Measurements from ENCODE around the gene ZNF225.
"Not testable (repeated sequence)": the region's sequence is repeated elsewhere in the genome, so short reads cannot be mapped to it uniquely, and the experiment has no call there.

Gene ZNF225

DNA sequence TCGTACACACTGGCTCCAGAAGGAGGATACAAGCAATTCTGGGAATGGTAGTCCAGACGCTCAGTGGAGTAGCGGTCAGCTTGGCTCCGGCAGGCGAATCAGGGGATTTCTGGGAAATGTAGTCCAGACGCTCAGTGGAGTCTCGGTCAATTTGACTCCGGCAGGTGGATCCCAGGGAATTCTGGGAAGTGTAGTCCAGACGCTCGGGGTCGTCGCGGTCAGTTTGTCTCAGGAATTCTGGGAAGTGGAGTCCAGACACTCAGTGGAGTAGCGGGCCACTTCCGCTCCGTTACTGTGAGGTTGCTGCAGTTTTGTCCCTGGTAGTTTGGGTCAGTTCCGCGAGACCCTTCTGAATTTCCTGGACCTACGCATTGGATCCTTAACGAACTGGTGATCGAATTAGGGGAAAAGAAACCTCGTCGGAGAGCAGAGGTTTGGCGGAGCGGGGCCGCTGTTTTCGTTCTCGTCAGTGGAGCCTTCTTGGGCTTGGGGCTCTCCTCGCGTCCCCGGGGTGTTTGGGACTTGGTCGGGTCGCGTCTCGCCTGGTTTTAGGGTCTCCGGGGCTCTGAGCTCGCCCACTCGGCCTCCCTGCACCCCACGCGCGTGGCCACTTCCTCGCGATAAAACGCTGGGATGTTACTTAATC, at the start of gene ZNF225:
ZNF225 (plus strand) TSS at position 262 of the 646 bp plus-strand sequence. CDS start 2,429 bp downstream, outside the sequence.
- in situ Hi-C loops (cut with HindIII; ENCODE audit: low sequenced_read_pairs) = no loop called here

DNA sequence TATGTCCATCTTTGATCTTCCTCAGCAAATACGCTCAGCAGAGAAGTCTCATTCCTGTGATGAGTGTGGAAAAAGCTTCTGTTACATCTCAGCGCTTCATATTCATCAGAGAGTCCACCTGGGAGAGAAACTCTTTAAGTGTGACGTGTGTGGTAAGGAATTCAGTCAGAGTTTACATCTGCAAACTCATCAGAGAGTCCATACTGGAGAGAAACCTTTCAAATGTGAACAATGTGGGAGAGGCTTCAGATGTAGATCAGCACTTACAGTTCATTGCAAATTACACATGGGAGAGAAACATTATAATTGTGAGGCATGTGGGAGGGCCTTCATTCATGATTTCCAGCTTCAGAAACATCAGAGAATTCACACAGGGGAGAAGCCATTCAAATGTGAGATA, 46.9 kb upstream of the ZNF225 start:
- in situ Hi-C loops (cut with HindIII; ENCODE audit: low sequenced_read_pairs) = loop anchor here (5.0 kb wide), 1 partner anchor 51 kb away; no protein-coding TSS in a partner anchor

- in situ Hi-C loops (cut with HindIII; ENCODE audit: low sequenced_read_pairs) = loop anchor here (5.0 kb wide), 1 partner anchor 48 kb away; no protein-coding TSS in a partner anchor
These were observed 43.8 kb upstream of the ZNF225 start for GRCh38 chr19:44069415-44069814.

DNA sequence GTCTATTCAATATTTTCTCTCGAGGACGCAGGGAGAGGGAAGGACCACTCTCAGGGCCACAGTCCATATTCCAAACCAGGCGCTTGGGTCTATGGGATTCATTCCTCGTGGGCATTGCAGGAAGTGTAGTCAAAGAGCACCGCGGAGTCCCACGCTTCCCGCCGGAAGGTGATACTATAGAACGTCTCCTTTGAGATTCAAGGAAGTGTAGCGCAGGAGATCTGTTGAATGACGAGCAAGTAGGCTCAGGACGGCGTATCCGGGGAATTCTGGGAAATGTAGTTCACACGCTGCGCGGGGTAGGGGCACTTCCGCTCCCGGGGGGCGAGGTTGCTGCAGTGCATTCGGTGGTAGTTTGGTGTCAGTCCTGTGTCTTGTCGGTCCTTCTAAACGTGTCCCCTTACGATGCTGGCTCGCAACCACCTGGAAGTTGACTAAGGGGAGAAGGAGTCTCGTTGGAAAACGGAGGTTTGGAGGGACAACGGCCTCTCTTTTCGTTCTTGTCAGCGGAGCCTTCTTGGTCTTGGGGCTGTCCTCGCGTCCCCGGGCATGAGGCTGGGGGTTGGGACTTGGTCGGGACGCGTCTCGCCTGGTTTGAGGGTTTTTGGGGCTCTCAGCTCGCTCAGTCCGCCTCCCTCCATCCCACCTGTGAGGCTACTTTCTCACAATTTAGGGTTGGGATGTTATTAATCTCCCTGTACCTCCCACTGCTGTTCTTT, 41.2 kb upstream of the ZNF225 start, which contains the start of gene ZNF284:
ZNF284 (plus strand) TSS at position 336 of the 719 bp plus-strand sequence. CDS start 4,231 bp downstream, outside the sequence.
- in situ Hi-C loops (cut with HindIII; ENCODE audit: low sequenced_read_pairs) = no loop called here

DNA sequence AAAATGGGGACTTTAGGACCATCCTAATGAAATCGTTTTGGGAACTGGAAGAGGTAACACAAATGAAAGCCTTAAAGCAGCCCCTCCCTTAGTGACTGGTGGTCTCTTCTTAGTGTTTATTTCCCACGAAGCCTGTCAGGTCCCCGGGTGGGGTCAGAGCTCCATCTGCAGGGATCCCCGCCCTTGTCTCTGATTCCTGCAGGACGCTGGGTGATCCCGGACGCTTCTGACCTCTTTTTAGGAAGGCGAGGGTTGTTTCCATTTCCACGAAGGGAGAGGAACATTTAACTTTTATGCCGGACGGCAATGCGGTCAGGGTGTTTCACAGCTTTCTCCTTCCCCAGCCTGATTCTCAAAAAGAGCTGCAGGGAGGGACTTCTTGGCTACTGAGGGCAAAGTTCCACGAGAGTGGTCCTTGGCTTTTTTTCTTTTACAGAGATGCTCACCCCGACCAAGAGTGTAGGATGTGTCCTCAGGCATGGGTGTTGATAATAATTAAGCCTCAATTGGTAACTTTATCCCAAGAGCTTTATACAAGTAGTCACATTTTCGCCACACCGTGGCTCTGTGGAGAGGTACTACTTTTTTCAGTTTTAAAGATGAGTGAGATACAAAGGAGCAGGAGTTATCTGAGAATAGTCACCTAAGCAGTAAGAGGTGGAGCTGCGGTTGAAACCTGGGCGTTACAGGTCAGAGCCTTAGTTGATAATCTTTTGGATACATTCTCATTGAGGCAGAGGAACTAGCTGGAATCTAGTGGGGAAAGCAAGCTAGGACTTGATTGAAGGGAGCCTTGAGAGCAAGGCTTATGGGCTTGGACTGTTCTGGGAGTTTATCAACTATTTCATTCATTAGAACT, 40.4 kb upstream of the ZNF225 start:
- in situ Hi-C loops (cut with HindIII; ENCODE audit: low sequenced_read_pairs) = no loop called here

GRCh38 chr19:44076325-44076724, 36.9 kb upstream of the ZNF225 start:
- in situ Hi-C loops (cut with HindIII; ENCODE audit: low sequenced_read_pairs) = no loop called here

DNA sequence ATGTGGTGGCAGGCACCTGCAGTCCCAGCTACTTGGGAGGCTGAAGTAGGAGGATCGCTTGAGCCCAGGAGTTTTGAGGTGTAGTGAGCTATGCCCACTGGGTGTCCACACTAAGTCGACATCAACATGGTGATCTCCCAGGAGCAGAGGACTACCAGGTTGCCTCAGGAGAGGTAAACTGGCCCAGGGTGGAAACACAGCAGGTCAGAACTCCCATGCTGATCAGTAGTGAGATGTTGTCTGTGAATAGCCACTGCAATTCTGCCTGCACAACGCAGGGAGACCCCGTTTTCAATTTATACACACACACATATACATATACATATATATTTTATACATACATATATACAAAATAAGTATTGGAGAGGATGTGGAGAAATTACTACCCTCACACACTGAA, 21.1 kb upstream of the ZNF225 start:
- in situ Hi-C loops (cut with HindIII; ENCODE audit: low sequenced_read_pairs) = no loop called here

GRCh38 chr19:44093931-44094765, 19.1 kb upstream of the ZNF225 start, which contains the start of gene ZNF224:
TSS of gene ZNF224 (plus strand) at chr19:44094361. CDS start at chr19:44097874, 3,513 bp downstream.
- in situ Hi-C loops (cut with HindIII; ENCODE audit: low sequenced_read_pairs) = no loop called here

GRCh38 chr19:44107751-44108150, 5.4 kb upstream of the ZNF225 start:
- in situ Hi-C loops (cut with HindIII; ENCODE audit: low sequenced_read_pairs) = no loop called here

GRCh38 chr19:44109458-44109857, 3.7 kb upstream of the ZNF225 start:
- in situ Hi-C loops (cut with HindIII; ENCODE audit: low sequenced_read_pairs) = no loop called here

DNA sequence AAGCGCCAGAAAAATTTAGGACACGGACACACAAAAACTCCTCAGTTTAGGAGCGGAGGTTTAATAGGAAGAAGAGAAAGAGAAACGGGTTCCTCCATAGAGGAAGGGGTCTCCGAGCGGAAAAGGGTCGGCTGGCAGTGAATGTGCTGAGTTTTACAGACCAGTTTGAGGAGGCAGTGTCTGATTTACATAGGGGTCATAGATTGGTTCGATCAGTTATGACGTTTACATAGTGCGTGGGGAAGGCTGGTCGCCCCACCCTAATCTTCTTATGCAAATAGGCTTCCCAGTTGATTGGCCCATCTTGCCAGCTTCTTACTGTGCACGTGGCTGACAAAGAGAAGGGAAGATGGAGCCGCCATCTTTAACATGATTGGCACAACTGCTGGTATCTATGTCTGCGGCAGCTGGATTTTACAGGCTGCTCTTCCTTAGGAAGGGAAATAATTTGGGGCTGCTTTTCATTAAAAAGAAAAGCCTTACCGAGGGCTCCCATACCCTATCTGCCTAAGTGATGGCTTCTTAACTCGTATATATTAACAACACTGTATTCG, 1.2 kb upstream of the ZNF225 start:
- in situ Hi-C loops (cut with HindIII; ENCODE audit: low sequenced_read_pairs) = no loop called here

DNA sequence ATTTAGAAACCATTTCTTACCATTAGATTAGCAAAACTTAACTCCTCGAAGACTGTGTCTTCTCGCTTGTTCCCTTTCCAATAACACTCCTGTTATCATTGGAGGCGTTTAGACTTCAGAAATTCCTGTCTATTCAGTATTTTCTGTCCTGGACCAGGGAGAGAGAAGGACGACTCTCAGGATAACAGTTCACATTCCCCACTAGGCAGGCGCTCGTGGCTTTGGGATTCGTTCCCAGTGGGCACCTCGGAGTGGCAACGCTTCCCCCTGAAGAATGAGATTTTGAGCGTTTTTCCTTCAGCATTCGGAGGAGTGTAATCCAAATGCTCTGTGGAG, 429 bp upstream of the ZNF225 start:
- in situ Hi-C loops (cut with HindIII; ENCODE audit: low sequenced_read_pairs) = no loop called here

- in situ Hi-C loops (cut with HindIII; ENCODE audit: low sequenced_read_pairs) = no loop called here
These were observed 688 bp downstream of the ZNF225 start for GRCh38 chr19:44113784-44114390.

- in situ Hi-C loops (cut with HindIII; ENCODE audit: low sequenced_read_pairs) = not testable (repeated sequence)
These were observed 8.0 kb downstream of the ZNF225 start for GRCh38 chr19:44121162-44121561.

DNA sequence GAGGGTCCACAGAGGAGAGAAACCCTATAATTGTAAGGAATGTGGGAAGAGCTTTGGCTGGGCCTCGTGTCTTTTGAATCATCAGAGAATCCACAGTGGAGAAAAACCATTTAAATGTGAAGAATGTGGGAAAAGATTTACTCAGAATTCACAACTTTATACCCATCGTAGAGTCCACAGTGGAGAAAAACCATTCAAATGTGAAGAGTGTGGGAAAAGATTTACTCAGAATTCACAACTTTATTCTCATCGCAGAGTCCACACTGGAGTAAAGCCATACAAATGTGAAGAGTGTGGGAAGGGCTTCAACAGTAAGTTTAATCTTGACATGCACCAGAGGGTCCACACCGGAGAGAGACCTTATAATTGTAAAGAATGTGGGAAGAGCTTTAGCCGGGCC, 18.8 kb downstream of the ZNF225 start:
- in situ Hi-C loops (cut with HindIII; ENCODE audit: low sequenced_read_pairs) = no loop called here

- in situ Hi-C loops (cut with HindIII; ENCODE audit: low sequenced_read_pairs) = no loop called here
These were observed 28.2 kb downstream of the ZNF225 start, which contains the start of gene ZNF234 for GRCh38 chr19:44141191-44142058. TSS of gene ZNF234 (plus strand) at chr19:44141554. CDS start at chr19:44144633, 3,079 bp downstream.

- in situ Hi-C loops (cut with HindIII; ENCODE audit: low sequenced_read_pairs) = no loop called here
These were observed 28.8 kb downstream of the ZNF225 start for GRCh38 chr19:44142059-44142433.

GRCh38 chr19:44149776-44150175, 36.6 kb downstream of the ZNF225 start:
- in situ Hi-C loops (cut with HindIII; ENCODE audit: low sequenced_read_pairs) = no loop called here

DNA sequence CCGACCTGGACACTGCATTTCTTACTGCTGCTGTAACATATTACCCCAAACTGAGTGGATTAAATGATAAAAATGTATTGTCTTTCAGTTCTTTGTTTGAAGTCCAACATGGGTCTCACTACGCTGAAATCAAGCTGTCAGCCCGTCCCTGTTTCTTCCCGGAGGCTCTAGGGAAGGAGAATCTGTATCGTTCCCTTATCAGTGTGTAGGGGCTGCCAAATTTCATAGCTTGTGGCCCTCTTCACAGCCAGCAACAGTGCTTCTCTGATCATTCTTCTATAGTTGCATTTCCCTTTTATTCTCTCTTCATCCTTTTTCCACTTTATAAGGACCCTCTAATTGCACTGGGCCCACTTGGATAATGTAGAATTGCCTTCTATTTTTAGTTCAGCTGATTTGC, 38.3 kb downstream of the ZNF225 start:
- in situ Hi-C loops (cut with HindIII; ENCODE audit: low sequenced_read_pairs) = no loop called here
